B cell (primary cell): Measurements from ENCODE around the gene FGF21. TPM values are rescaled to one million over a fixed set of nuclear protein-coding genes. Genes with fewer than 3 reads are reported as not detected.

Source experiments
- ATAC-seq: fragments of 200-7000 bp; cut with Tn5 transposase; one replicate; pipeline ENCODE4 v1.10.0; 2021; ENCODE audit warnings: low read depth, mild to moderate bottlenecking, moderate number of reproducible peaks, moderate library complexity
- CTCF ChIA-PET: fragments of 350-600 bp; sonication (Branson Sonifier 250); formaldehyde crosslinking; loops from one replicate; lab custom pipeline; 2021; ENCODE audit warnings: antibody characterized with exemption, inconsistent platforms; lab: Charles Lee
- POLR2A ChIA-PET: fragments of 350-600 bp; sonication (Branson Sonifier 250); formaldehyde crosslinking; loops from one replicate; lab custom pipeline; 2021; ENCODE audit warnings: antibody characterized with exemption; lab: Charles Lee
- DNase-seq: peaks from one replicate; pipeline ENCODE4 v3.0.0; 2013
- H2AFZ ChIP-seq: 2 replicates; pipeline ENCODE4 v1.6.1; 2012; ENCODE audit warnings: mild to moderate bottlenecking, low read depth, low read length; ENCODE audit not compliant: insufficient read depth, poor library complexity, severe bottlenecking
- H3K27ac ChIP-seq, 2 donors: 1 replicate in 1 of 2; 2 replicates in 1 of 2; pipeline ENCODE4 v1.5.1; 2012 to 2013; ENCODE audit warnings: low read length in 2 of 2, mild to moderate bottlenecking in 2 of 2, moderate library complexity in 1 of 2
- H3K27me3 ChIP-seq, 4 experiments: fragments of 200-600 bp in 1 of 4; sonication (generic) in 1 of 4; replicated peaks in 1 of 4; 1 replicate in 2 of 4; 2 replicates in 2 of 4; pipeline versions ENCODE4 v1.6.1 to v1.7.0; 2013 to 2016; ENCODE audit warnings: low read length in 3 of 4, mild to moderate bottlenecking in 2 of 4, mixed read lengths in 1 of 4, moderate library complexity in 1 of 4; ENCODE audit not compliant: insufficient read depth in 4 of 4, control insufficient read depth in 3 of 4; ENCODE audit errors: control extremely low read depth in 1 of 4
- H3K36me3 ChIP-seq, 2 experiments: replicated peaks in 1 of 2; 1 replicate in 1 of 2; 2 replicates in 1 of 2; pipeline versions ENCODE4 v1.6.1 to v1.7.1; 2013; ENCODE audit warnings: low read length in 1 of 2; ENCODE audit not compliant: insufficient read depth in 2 of 2, control insufficient read depth in 1 of 2; ENCODE audit errors: control extremely low read depth in 1 of 2, extremely low read depth in 1 of 2
- H3K4me1 ChIP-seq, 2 donors: fragments of 200-600 bp in 1 of 2; sonication (generic) in 1 of 2; 1 replicate in 1 of 2; 2 replicates in 1 of 2; pipeline versions ENCODE4 v1.5.1 to v1.6.1; 2013 to 2017; ENCODE audit warnings: low read length in 2 of 2; ENCODE audit not compliant: control insufficient read depth in 2 of 2, insufficient read depth in 2 of 2
- H3K4me2 ChIP-seq: replicated peaks from 2 replicates; pipeline ENCODE3; 2012; ENCODE audit warnings: mild to moderate bottlenecking, low read depth, low read length; ENCODE audit not compliant: poor library complexity, severe bottlenecking
- H3K4me3 ChIP-seq, 5 experiments: fragments of 200-600 bp in 1 of 5; sonication (generic) in 1 of 5; 1 replicate in 3 of 5; 2 replicates in 2 of 5; pipeline versions ENCODE4 v1.5.1 to v1.7.0; 2011 to 2016; ENCODE audit warnings: low read length in 4 of 5, mild to moderate bottlenecking in 4 of 5, low read depth in 2 of 5, control low read depth in 1 of 5, moderate library complexity in 1 of 5; ENCODE audit not compliant: insufficient read depth in 1 of 5; ENCODE audit errors: control extremely low read depth in 1 of 5, extremely low read depth in 1 of 5
- H3K79me2 ChIP-seq: fragments of 200-600 bp; sonication (generic); one replicate; pipeline ENCODE4 v1.6.0; 2016; ENCODE audit warnings: low read length; ENCODE audit not compliant: control insufficient read depth, insufficient read depth
- H3K9ac ChIP-seq: fragments of 200-600 bp; sonication (generic); 2 replicates; pipeline ENCODE4 v1.6.1; 2017; ENCODE audit warnings: mild to moderate bottlenecking, low read length, moderate library complexity
- H3K9me3 ChIP-seq, 3 donors: one replicate each; pipeline versions ENCODE4 v1.6.1 to v1.7.1; 2013; ENCODE audit warnings: low read length in 2 of 3; ENCODE audit not compliant: control insufficient read depth in 2 of 3, insufficient read depth in 1 of 3; ENCODE audit errors: control extremely low read depth in 1 of 3
- H4K20me1 ChIP-seq: 2 replicates; pipeline ENCODE4 v1.6.0; 2012; ENCODE audit warnings: mild to moderate bottlenecking, low read length; ENCODE audit not compliant: insufficient read depth, control insufficient read depth, poor library complexity, severe bottlenecking
- H3K27ac Mint-ChIP-seq: one replicate; pipeline ENCODE4 v1.8.0; 2021; ENCODE audit warnings: mixed read lengths
- H3K27me3 Mint-ChIP-seq: one replicate; pipeline ENCODE4 v1.8.0; 2021; ENCODE audit warnings: mixed read lengths
- H3K4me1 Mint-ChIP-seq: one replicate; pipeline ENCODE4 v1.8.0; 2021; ENCODE audit warnings: mixed read lengths
- H3K4me3 Mint-ChIP-seq: one replicate; pipeline ENCODE4 v1.8.0; 2021; ENCODE audit warnings: mixed read lengths
- H3K9me3 Mint-ChIP-seq: one replicate; pipeline ENCODE4 v1.8.0; 2022; ENCODE audit warnings: mixed read lengths; ENCODE audit not compliant: insufficient read depth
- CTCF ChIP-seq: fragments of 200-600 bp; IDR thresholded peaks from one replicate; pipeline ENCODE4 v1.8.0; 2022; ENCODE audit warnings: antibody characterized with exemption, mild to moderate bottlenecking
- EZH2 ChIP-seq: IDR thresholded peaks from 2 replicates; pipeline ENCODE4 v1.6.1; 2012; ENCODE audit warnings: borderline replicate concordance, low read depth, mild to moderate bottlenecking, moderate library complexity, low read length; ENCODE audit not compliant: insufficient read depth, poor library complexity, severe bottlenecking
- WGBS: methylation state at CpG from one replicate; pipeline ENCODE4 v1.1.5; 2013; ENCODE audit warnings: missing lambda C conversion rate; ENCODE audit not compliant: insufficient coverage; 5-methylcytosine and 5-hydroxymethylcytosine counted together
- intact Hi-C: fragments of 100-400 bp; cut with micrococcal nuclease; formaldehyde crosslinking; loops from one replicate; pipeline ENCODE4 v1.10.0; 2022
- polyA plus RNA-seq: library from polyadenylated mRNA; depleted of rRNA; stranded (reverse); fragments of >200 nt; gene quantifications from 2 replicates; pipeline ENCODE4 v1.2.3, GENCODE V29; 2012
- total RNA-seq, 2 donors: library from RNA; stranded (reverse); fragments of 120-200 nt in 1 of 2; gene quantifications; 1 replicate in 1 of 2; 2 replicates in 1 of 2; pipeline versions ENCODE4 v1.2.3 to v1.2.4, GENCODE V29; 2013 to 2022

The FGF21 gene
- total and polyA plus RNA-seq, 2 donors (not counting 1 experiment from before 2014, with no cell fraction given) = not detected

DNA sequence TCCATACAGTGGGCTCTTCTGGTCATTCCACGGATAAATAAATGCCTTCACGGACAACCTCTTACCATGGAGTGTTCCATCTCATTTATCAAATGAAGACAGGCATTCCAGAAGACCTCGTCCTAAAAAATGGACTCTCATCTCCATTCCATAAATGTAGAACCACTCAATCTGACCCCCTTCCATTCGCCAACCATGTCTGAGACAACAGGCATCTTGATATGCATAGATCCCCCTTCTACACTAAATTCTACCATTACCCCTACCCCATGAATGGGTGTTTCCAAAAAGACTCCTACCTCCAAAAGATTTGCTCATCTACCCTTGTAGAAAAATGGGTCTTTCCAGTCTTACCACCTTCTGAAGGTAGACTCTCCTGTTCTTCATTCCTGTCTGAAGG, 23.9 kb upstream of the FGF21 start:
- ChIA-PET POLR2A (no interaction called here), CTCF (interaction anchor here (1.6 kb wide), 1 partner anchor 111 kb away, joined by 4 read pairs; no protein-coding TSS in a partner anchor)
- DNase-seq (no peak), ATAC-seq (no peak)
- Histone ChIP-seq H4K20me1 (no peaks in the 10 kb centered on the region), H3K4me3 (no peak overlapping the region), H3K79me2 (no peaks in the 10 kb centered on the region), H3K36me3 (no peaks in the 10 kb centered on the region), H3K9ac (no peak overlapping the region), H2AFZ (no peak overlapping the region), H3K27me3 (no peaks in the 10 kb centered on the region), H3K4me1 (peaks cover 4 to 5% of the 10 kb centered on the region in 2 donors), H3K4me2 (no peak overlapping the region), H3K27ac (no peak overlapping the region), H3K9me3 (peaks cover 0 to 15% (median 8%) of the 10 kb centered on the region in 3 donors)
- WGBS = 92% methylated on average over 4 of the region's 4 CpGs
- no peak for TF ChIP-seq EZH2
- TF ChIP-seq CTCF = no peak
- peaks cover 3% of the 10 kb centered on the region for H3K4me1 Mint-ChIP-seq
- intact Hi-C loops = no loop called here
- peaks cover 2% of the 10 kb centered on the region for H3K9me3 Mint-ChIP-seq
- H3K4me3 Mint-ChIP-seq = no peak overlapping the region
- no peaks in the 10 kb centered on the region for H3K27me3 Mint-ChIP-seq
- H3K27ac Mint-ChIP-seq = no peak overlapping the region

DNA sequence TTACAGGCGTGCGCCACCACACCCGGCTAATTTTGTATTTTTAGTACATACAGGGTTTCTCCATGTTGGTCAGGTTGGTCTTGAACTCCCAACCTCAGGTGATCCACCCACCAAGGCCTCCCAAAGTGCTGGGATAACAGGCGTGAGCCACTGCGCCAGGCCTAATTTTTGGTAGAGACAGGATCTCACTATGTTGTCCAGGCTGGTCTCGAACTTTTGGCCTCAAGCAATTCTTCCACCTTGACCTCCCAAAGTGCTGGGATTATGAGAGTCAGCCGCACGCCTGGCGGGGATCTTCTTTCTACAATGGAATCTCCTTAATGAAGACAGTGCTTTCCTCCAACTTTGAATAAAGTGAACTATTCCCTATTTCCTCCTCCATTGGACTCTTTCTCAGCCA, 20.7 kb upstream of the FGF21 start:
- DNase-seq (no peak), ATAC-seq (no peak)
- Histone ChIP-seq H3K36me3 (no peaks in the 10 kb centered on the region), H2AFZ (no peak overlapping the region), H3K4me1 (peaks cover 5 to 7% of the 10 kb centered on the region in 2 donors), H3K27ac (no peak overlapping the region), H3K27me3 (peaks cover 0 to 3% (median 0%) of the 10 kb centered on the region in 4 experiments), H3K9ac (no peak overlapping the region), H3K4me3 (no peak overlapping the region), H3K79me2 (no peaks in the 10 kb centered on the region), H4K20me1 (no peaks in the 10 kb centered on the region), H3K9me3 (peaks cover 0 to 8% (median 0%) of the 10 kb centered on the region in 3 donors), H3K4me2 (no peak overlapping the region)
- Mint-ChIP-seq H3K27ac (no peak overlapping the region), H3K4me3 (no peak overlapping the region), H3K4me1 (peaks cover 4% of the 10 kb centered on the region), H3K27me3 (no peaks in the 10 kb centered on the region), H3K9me3 (no peaks in the 10 kb centered on the region)
- no peak for TF ChIP-seq CTCF
- TF ChIP-seq EZH2 = no peak
- POLR2A ChIA-PET = no interaction called here
- WGBS = 97% methylated on average over 6 of the region's 9 CpGs
- CTCF ChIA-PET = no interaction called here
- intact Hi-C loops = no loop called here
